Stimulated activated CD4-positive, alpha-beta T cell treated with anti-CD3 and anti-CD28 coated beads, Interleukin-2, amount 100 ng/mL, for 24 hours (primary cell): ENCODE measurements around the gene SACM1L.

Experiments used
- DNase-seq, 2 donors: peaks; one replicate each; pipeline ENCODE4 v3.0.0-alpha.2; 2020

The SACM1L gene

GRCh38 chr3:45688882-45689786 is at the start of gene SACM1L:
TSS of gene SACM1L (plus strand) at chr3:45689396. CDS start at chr3:45689466, 70 bp downstream.
- peak; percentile 94 to 96 for DNase-seq

- DNase-seq, result no peak
Observed at GRCh38 chr3:45640091-45640507, 49.1 kb upstream of the SACM1L start.

- no peak for DNase-seq
Observed at GRCh38 chr3:45640724-45641361, 48.4 kb upstream of the SACM1L start.

- no peak for DNase-seq
Observed at GRCh38 chr3:45641756-45642155, 47.4 kb upstream of the SACM1L start.

GRCh38 chr3:45642731-45643152 is 46.5 kb upstream of the SACM1L start:
- DNase-seq, result no peak

GRCh38 chr3:45644063-45644790 is 45.0 kb upstream of the SACM1L start:
- no peak for DNase-seq

GRCh38 chr3:45644791-45645201 is 44.4 kb upstream of the SACM1L start:
- no peak for DNase-seq

- DNase-seq, result no peak
Observed at GRCh38 chr3:45646051-45646585, 43.1 kb upstream of the SACM1L start.

GRCh38 chr3:45647148-45647619 is 42.0 kb upstream of the SACM1L start:
- DNase-seq, result no peak

GRCh38 chr3:45653205-45653604 is 36.0 kb upstream of the SACM1L start:
- DNase-seq, result no peak

GRCh38 chr3:45654397-45654944 is 34.7 kb upstream of the SACM1L start:
- no peak for DNase-seq

GRCh38 chr3:45655906-45656305 is 33.3 kb upstream of the SACM1L start:
- no peak for DNase-seq

- peak; percentile 87 to 90 for DNase-seq
Observed at GRCh38 chr3:45656575-45657363, 32.4 kb upstream of the SACM1L start.

GRCh38 chr3:45657853-45658252 is 31.3 kb upstream of the SACM1L start:
- no peak for DNase-seq

GRCh38 chr3:45659661-45660566 is 29.3 kb upstream of the SACM1L start:
- peak; percentile 57 to 59 for DNase-seq

GRCh38 chr3:45660567-45660901 is 28.7 kb upstream of the SACM1L start:
- DNase-seq, result no peak

- DNase-seq, result peak; percentile 70 to 72
Observed at GRCh38 chr3:45664578-45664977, 24.6 kb upstream of the SACM1L start.

- peak; percentile 50 to 56 for DNase-seq
Observed at GRCh38 chr3:45665101-45665572, 24.1 kb upstream of the SACM1L start.

GRCh38 chr3:45666757-45667431 is 22.3 kb upstream of the SACM1L start:
- peak in 1 of 2 donors; percentile 26 for DNase-seq

GRCh38 chr3:45667569-45667934 is 21.6 kb upstream of the SACM1L start:
- DNase-seq, result no peak
